GM23338 (cell line): Measurements from ENCODE around the gene MAPK4. TPM values are rescaled to one million over a fixed set of nuclear protein-coding genes. Genes with fewer than 3 reads are reported as not detected.
A peak's percentile ranks its signal among the peaks of the same experiment; 100 is the strongest.
"Not testable (repeated sequence)": the region's sequence is repeated elsewhere in the genome, so short reads cannot be mapped to it uniquely, and the experiment has no call there.

Experiments used
- ATAC-seq: fragments of 200-7000 bp; cut with Tn5 transposase; 3 replicates; pipeline ENCODE4 v1.9.1; 2020
- DNase-seq: peaks from one replicate; pipeline ENCODE4 v3.0.0-alpha.2; 2015; ENCODE audit warnings: low spot score
- H2AFZ ChIP-seq: fragments of 200-600 bp; sonication (generic); 2 replicates; pipeline ENCODE4 v1.8.0; 2016; ENCODE audit warnings: antibody characterized with exemption, mild to moderate bottlenecking, moderate library complexity
- H3F3A ChIP-seq: fragments of 200-600 bp; sonication (generic); replicated peaks from 2 replicates; pipeline ENCODE4 v1.8.0; 2017; ENCODE audit warnings: antibody characterized with exemption, mixed run types, low read depth
- H3K27ac ChIP-seq: fragments of 200-600 bp; sonication (generic); 2 replicates; pipeline ENCODE4 v1.6.1; 2016; ENCODE audit warnings: low read depth
- H3K27me3 ChIP-seq: fragments of 200-600 bp; sonication (generic); 2 replicates; pipeline ENCODE4 v1.8.0; 2016; ENCODE audit warnings: mild to moderate bottlenecking, mixed run types, moderate library complexity; ENCODE audit not compliant: insufficient read depth
- H3K36me3 ChIP-seq: fragments of 200-600 bp; sonication (generic); 2 replicates; pipeline ENCODE4 v1.8.0; 2016; ENCODE audit warnings: mild to moderate bottlenecking; ENCODE audit not compliant: insufficient read depth
- H3K4me1 ChIP-seq: fragments of 200-600 bp; sonication (generic); 2 replicates; pipeline ENCODE4 v1.8.0; 2016; ENCODE audit warnings: mild to moderate bottlenecking, moderate library complexity; ENCODE audit not compliant: insufficient read depth
- H3K4me2 ChIP-seq: fragments of 200-600 bp; sonication (generic); 2 replicates; pipeline ENCODE4 v1.7.1; 2017; ENCODE audit warnings: mixed run types
- H3K4me3 ChIP-seq: fragments of 200-600 bp; sonication (generic); 2 replicates; pipeline ENCODE4 v1.6.1; 2016; ENCODE audit warnings: mixed run types
- H3K79me2 ChIP-seq: fragments of 200-600 bp; sonication (generic); replicated peaks from 2 replicates; pipeline ENCODE4 v1.8.0; 2017; ENCODE audit warnings: mild to moderate bottlenecking; ENCODE audit not compliant: insufficient read depth
- H3K9me2 ChIP-seq: fragments of 200-600 bp; sonication (generic); 2 replicates; pipeline ENCODE4 v1.8.0; 2017; ENCODE audit not compliant: insufficient read depth
- H4K20me1 ChIP-seq: fragments of 200-600 bp; sonication (generic); replicated peaks from 2 replicates; pipeline ENCODE4 v1.8.0; 2017; ENCODE audit warnings: mild to moderate bottlenecking; ENCODE audit not compliant: insufficient read depth
- H3K27ac Mint-ChIP-seq: 2 replicates; pipeline ENCODE4 v1.8.0; 2020; ENCODE audit warnings: inconsistent platforms, mild to moderate bottlenecking, moderate library complexity, mixed read lengths
- H3K27me3 Mint-ChIP-seq: 3 replicates; pipeline ENCODE4 v1.8.0; 2022; ENCODE audit warnings: low read depth, mild to moderate bottlenecking, moderate library complexity, mixed read lengths, inconsistent platforms; ENCODE audit not compliant: insufficient read depth, poor library complexity
- H3K36me3 Mint-ChIP-seq: 3 replicates; pipeline ENCODE4 v1.8.0; 2021; ENCODE audit warnings: low read depth, mild to moderate bottlenecking, inconsistent platforms, moderate library complexity, mixed read lengths
- H3K4me1 Mint-ChIP-seq: 3 replicates; pipeline ENCODE4 v1.8.0; 2020; ENCODE audit warnings: mild to moderate bottlenecking, inconsistent platforms, mixed read lengths
- H3K4me3 Mint-ChIP-seq: 3 replicates; pipeline ENCODE4 v1.8.0; 2021; ENCODE audit warnings: moderate library complexity, mild to moderate bottlenecking, inconsistent platforms, mixed read lengths
- H3K9me3 Mint-ChIP-seq: 3 replicates; pipeline ENCODE4 v1.8.0; 2020; ENCODE audit warnings: moderate library complexity, mild to moderate bottlenecking, inconsistent platforms, mixed read lengths
- REST ChIP-seq: IDR thresholded peaks from one replicate; pipeline ENCODE4 v1.6.1; 2018; ENCODE audit warnings: antibody characterized with exemption; ENCODE audit not compliant: unreplicated experiment
- ZNF462 ChIP-seq: fragments of 250-450 bp; sonication (Bioruptor Pico); IDR thresholded peaks from 2 replicates; pipeline ENCODE4 v1.5.0; 2020; ENCODE audit warnings: mild to moderate bottlenecking, moderate library complexity
- polyA plus RNA-seq: library from polyadenylated mRNA; unstranded; fragments of >200 nt; fragmentation: Nextera tagmentation; extraction: Ambion mirVana; gene quantifications from 2 replicates; pipeline ENCODE4 v1.2.1, GENCODE V29; 2016
- total RNA-seq: library from RNA; depleted of rRNA; stranded (reverse); fragments of >200 nt; shearing (Covaris generic); gene quantifications from 2 replicates; pipeline ENCODE4 v1.2.3, GENCODE V29; 2014
- TF ChIP-seq, protein P1 (sequence below), 2 experiments: fragments of 200-600 bp in 1 of 2; sonication (generic) in 1 of 2; conservative IDR thresholded peaks; 2 replicates each; pipeline versions ENCODE4 v1.5.1 to v1.6.1; 2016 to 2017; ENCODE audit warnings: antibody characterized with exemption in 2 of 2, low read depth in 2 of 2, mild to moderate bottlenecking in 2 of 2, moderate library complexity in 1 of 2

The MAPK4 gene
- total and polyA plus RNA-seq, 2 experiments from 2014 or later: 1.3 to 4.4 TPM

DNA sequence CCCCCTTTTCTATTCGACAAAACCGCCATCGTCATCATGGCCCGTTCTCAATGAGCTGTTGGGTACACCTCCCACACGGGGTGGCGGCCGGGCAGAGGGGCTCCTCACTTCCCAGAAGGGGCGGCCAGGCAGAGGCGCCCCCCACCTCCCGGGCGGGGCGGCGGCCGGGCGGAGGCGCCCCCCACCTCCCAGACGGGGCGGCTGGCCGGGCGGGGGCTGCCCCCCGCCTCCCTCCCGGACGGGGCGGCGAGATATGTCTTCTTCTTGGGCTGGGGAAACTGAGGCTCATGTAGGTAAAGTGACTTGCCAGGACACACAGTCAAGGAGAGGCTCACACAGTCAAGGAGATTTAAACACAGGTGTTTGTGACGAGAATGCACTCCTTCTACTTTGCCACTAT is 49.3 kb downstream of the MAPK4 start:
- not testable (repeated sequence) for H3K36me3 ChIP-seq, H3K4me3 ChIP-seq, H4K20me1 ChIP-seq, H3K27me3 Mint-ChIP-seq, ATAC-seq, H3K27ac Mint-ChIP-seq, H3K4me3 Mint-ChIP-seq, H3K79me2 ChIP-seq, H3K4me1 Mint-ChIP-seq, H3K27me3 ChIP-seq, H3K9me2 ChIP-seq, H3K4me2 ChIP-seq, H3K36me3 Mint-ChIP-seq, H3K4me1 ChIP-seq, H3F3A ChIP-seq, DNase-seq, H3K27ac ChIP-seq, H2AFZ ChIP-seq
- peaks cover 15% of the 10 kb centered on the region for H3K9me3 Mint-ChIP-seq

DNA sequence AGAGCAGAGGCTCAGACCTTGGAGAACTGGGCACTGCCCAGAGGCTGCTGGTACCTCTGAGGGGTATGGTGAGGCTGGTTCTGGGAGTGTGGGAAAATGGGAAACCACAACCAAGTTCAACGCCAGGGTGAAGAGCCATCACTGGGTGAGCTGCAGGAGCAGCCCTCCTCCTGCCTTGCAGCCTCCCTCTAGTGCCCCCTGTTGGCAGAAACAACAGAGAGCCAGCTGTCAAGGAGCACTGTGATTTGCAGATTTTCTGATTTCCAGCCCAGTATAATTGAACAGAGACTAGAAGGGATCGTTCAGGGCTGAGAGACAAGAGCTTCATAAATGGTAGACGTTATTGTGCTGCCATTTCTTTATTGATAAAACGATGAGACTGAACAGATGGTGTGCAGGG is 50.5 kb downstream of the MAPK4 start:
- TF ChIP-seq ZNF462 (CRISPR knock-in tag): no peak
- TF ChIP-seq, protein P1, sequence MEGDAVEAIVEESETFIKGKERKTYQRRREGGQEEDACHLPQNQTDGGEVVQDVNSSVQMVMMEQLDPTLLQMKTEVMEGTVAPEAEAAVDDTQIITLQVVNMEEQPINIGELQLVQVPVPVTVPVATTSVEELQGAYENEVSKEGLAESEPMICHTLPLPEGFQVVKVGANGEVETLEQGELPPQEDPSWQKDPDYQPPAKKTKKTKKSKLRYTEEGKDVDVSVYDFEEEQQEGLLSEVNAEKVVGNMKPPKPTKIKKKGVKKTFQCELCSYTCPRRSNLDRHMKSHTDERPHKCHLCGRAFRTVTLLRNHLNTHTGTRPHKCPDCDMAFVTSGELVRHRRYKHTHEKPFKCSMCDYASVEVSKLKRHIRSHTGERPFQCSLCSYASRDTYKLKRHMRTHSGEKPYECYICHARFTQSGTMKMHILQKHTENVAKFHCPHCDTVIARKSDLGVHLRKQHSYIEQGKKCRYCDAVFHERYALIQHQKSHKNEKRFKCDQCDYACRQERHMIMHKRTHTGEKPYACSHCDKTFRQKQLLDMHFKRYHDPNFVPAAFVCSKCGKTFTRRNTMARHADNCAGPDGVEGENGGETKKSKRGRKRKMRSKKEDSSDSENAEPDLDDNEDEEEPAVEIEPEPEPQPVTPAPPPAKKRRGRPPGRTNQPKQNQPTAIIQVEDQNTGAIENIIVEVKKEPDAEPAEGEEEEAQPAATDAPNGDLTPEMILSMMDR (conservative IDR thresholded peaks at IDR 0.05; ENCODE audit: low read depth in 2 of 2): peak; percentile 48 to 63
- no peak for TF ChIP-seq REST
- no peak overlapping the region for H3K4me3 Mint-ChIP-seq
- H3K9me3 Mint-ChIP-seq: peaks cover 15% of the 10 kb centered on the region
- H3K4me1 Mint-ChIP-seq: no peaks in the 10 kb centered on the region
- H2AFZ ChIP-seq: no peak overlapping the region
- no peaks in the 10 kb centered on the region for H3K27me3 ChIP-seq
- H3K36me3 ChIP-seq: no peaks in the 10 kb centered on the region
- H3K4me2 ChIP-seq: no peak overlapping the region
- ATAC-seq: no peak
- no peaks in the 10 kb centered on the region for H3K79me2 ChIP-seq
- H4K20me1 ChIP-seq: no peaks in the 10 kb centered on the region
- H3K9me2 ChIP-seq: peaks cover 4% of the 10 kb centered on the region; the same call in 1 of the 2 replicates
- no peaks in the 10 kb centered on the region for H3K4me1 ChIP-seq
- no peak overlapping the region for H3K4me3 ChIP-seq
- no peak overlapping the region for H3K27ac ChIP-seq
- no peaks in the 10 kb centered on the region for H3K27me3 Mint-ChIP-seq
- H3K27ac Mint-ChIP-seq: no peak overlapping the region
- DNase-seq: peak; percentile 28
- peaks cover 9% of the 10 kb centered on the region; the same call in 1 of the 3 replicates for H3K36me3 Mint-ChIP-seq
- no peaks in the 10 kb centered on the region for H3F3A ChIP-seq
